HG02759 (cell line): ENCODE results near the gene MAFF.
A peak's percentile ranks its signal among the peaks of the same experiment; 100 is the strongest.
"Not testable (repeated sequence)": the region's sequence is repeated elsewhere in the genome, so short reads cannot be mapped to it uniquely, and the experiment has no call there.

Source experiments
- ATAC-seq: cut with Tn5 transposase; IDR thresholded peaks from one replicate; pipeline ENCODE4 v1.9.1; 2021; ENCODE audit warnings: mild to moderate bottlenecking, moderate library complexity; ENCODE audit not compliant: unreplicated experiment

MAFF gene

DNA sequence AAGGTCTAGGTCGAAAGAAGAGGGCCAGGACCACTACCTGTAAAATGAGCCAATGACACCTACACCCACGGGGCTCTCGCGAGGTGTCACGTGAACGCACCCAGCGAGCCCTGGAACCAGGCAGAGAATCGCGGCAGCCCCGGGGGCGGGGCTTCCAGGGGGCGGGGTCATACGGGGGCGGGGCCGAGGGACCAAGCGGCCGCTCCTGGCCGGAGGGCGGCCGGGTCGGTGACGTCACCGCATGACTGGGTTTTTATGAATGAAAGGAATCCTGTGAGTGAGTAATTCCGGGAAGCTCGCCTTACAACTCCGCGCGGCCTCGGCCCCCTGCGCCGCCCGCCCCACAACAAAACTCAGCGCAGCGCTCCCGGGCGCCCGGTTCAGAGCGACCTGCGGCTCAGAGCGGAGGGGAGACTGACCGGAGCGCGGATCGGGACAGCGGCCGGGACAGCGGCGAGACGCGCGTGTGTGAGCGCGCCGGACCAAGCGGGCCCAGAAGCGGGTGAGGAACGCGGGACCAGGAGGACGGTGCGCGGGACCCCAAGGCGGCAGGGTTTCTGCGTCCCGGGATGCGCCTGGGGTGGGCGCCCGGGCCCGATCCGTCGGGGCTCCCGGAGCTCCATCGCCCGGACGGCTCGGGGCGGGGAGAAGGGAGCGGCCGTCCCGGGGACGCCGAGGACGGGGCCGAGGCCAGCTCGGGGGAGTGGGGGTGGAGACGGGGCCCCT is at the start of gene MAFF:
Gene MAFF, plus strand, starts transcription at position 284 of the 726 bp plus-strand sequence. CDS start 11,860 bp downstream, outside the sequence.
- ATAC-seq: peak; percentile 59

GRCh38 chr22:38153821-38154562 is 47.8 kb upstream of the MAFF start:
- ATAC-seq: no peak

- ATAC-seq: not testable (repeated sequence)
Measured at GRCh38 chr22:38154563-38154915, 47.3 kb upstream of the MAFF start.

GRCh38 chr22:38155703-38156102 is 46.1 kb upstream of the MAFF start:
- ATAC-seq: no peak

- peak; percentile 54 for ATAC-seq
Measured at GRCh38 chr22:38162881-38163843, 38.6 kb upstream of the MAFF start.

DNA sequence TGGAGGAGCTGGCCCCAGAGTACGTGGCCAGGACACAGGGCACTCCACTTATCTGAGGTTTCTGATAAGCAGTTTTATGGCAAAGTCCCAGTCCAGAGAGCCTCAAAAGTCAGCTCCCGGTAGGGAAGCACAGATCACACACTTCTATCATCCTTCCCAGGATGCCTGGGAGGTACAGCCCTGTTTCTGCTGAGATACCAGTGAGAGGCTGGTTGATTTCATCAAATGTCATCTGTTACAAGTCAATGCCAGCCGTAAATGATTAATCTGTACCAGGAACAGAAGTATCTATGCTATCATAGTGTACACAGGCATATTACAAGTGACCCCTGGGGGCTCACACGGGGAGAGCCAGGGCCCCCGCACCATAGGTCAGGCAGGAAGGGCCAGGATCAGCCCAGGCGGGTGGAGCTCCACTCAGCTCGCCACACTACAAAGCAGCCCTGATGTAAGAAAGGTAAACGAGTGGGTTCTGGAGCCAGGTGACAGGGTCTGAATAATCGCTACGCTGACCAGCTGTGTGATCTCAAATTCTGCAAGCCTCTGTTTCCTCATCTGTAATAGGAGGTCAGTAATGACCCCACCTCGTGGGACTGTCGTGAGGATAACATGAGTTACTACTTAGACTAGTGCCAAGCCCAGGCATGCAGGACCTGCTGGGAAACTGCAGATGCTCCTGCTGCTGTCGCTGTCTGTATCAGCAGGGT is 37.8 kb upstream of the MAFF start:
- ATAC-seq: no peak

- ATAC-seq: no peak
Measured at GRCh38 chr22:38164551-38164918, 37.3 kb upstream of the MAFF start.

DNA sequence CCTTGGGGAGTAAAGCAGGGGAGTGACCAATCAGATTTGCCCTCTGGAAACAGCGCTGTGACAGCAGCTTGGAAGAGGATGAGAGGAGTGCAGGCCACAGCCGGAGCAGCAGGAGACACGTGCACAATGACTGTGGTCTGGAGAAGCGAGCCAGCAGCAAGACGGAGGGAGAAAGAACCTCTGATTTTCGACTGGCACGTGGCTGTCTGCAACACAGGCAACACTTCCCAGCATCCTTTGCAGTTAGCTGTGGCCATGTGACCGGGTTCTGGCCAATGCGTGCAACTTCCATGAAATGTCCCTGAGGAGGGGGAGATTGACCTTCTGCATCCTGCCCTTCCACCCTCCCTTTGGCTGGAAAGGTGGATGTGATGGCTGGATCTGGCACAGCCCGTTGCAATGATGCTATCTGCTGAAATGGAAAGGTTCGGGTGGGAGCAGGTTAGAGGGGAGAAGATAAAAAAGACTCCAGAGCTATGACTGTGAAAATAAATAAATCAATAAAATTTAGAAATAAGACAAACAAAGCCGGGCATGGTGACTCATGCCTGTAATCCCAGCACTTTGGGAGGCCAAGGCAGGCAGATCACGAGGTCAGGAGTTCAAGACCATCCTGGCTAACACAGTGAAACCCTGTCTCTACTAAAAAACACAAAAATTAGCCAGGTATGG is 35.7 kb upstream of the MAFF start:
- ATAC-seq: no peak

DNA sequence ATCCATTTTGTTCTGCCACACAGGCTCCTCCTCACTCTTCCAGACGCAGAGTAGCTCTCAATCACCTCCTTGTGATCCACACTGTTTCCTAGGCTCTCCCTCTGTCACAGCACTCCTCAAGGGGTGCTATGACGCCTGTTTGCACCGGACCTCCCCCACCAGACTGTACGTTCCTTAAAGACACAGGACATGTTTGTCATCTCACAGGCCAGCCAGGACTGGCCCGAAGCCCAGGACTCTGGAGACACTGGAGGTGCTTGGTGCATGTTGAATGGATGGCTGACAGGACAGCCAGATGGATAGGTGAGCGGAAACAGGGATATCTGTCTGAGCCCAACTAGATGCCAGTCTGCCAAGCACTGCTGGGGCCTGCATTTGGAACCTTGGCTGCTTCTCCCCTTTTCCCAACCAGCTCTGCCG is 33.8 kb upstream of the MAFF start:
- no peak for ATAC-seq

- ATAC-seq: no peak
Measured at GRCh38 chr22:38169116-38169515, 32.7 kb upstream of the MAFF start.

GRCh38 chr22:38170469-38170868 is 31.3 kb upstream of the MAFF start:
- no peak for ATAC-seq

DNA sequence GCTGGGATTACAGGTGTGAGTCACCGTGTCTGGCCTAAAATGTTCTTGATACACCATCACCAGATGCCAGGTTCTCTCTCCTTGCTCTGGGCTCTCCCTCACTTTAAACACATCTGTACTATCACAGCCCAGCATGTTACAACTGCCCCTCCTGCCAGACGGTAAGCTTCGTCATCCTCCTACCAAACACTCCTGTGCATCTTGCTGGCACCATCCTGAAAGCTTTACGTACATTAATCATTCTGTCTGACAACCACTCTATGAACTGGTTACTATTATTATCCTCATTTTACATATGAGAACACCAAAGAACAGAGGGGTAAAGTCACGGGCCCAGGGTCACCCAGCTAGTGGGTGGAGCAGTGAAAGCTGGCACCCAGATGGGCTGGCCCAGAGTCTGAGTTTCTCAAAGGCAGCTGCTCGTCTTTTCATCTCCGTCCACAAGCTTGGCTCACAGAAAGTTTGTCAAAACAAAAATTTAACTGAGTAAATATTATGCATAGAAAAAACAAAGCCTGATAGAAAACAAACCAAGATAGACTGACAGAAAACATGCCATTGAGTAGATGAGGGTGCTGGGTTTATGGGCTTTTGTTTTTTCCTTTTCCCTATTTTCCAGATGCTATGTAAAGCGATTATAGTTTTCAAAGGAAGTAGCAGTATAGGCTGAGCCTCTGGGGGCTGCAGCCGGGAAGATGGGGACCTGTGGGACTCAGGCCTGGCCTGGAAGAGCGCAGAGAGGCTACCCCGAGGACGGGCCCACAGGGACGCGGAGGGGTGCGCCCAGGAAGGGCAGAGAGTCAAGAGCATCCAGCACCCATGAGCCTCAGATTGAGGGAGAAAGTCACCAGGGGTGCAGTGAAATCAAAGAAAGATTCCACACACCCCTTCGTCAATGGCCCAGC is 29.6 kb upstream of the MAFF start:
- ATAC-seq: no peak

DNA sequence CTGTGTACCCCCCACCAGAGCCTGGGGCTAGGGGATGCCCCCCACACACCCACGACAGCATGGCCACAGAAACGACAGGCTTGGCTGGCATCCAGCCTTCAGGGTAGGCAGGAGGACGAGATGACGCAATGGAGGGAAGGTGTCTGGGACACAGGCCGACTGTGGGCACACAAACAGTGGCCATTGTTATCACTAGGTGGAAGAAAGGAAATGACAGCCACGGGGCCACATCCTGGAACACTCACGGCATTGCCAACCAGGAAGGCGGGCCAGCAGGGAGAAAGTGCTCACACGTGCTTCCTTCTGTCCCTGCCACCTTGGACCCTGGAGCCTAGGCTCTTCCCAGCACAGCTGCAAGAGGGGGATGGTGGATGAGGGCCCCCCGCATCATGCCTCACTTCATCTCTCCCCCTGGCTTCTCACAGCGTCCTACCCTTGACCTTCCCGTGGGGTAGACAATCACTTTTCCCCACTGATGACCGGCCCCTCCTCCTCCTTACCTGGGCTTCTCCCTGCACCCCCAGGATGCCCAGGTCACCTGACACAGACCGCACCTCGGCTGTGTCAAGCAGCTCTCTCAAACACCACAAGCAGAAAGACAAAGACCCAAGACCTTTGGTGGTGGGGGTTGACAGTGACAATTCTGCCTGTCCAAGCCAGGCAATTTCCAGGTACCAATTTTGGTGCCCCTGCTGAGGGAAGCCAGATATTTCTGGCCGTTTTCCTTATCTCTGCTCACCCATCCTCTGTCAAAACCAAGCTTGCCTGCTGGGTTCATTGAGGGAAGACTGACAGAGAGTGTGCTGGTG is 28.8 kb upstream of the MAFF start:
- ATAC-seq: no peak

DNA sequence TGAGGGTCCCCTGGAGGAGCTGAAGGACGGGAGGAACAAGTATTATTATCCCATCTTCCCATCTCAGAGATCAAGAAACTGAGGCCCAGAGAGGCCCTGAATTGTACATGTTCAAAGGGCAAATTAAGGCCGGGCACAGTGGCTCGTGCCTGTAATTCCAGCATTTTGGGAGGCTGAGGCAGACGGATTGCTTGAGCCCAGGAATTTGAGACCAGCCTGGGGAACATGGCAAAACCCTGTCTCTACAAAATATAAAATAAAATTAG is 28.2 kb upstream of the MAFF start:
- no peak for ATAC-seq

- ATAC-seq: no peak
Measured at GRCh38 chr22:38174626-38175025, 27.2 kb upstream of the MAFF start.

DNA sequence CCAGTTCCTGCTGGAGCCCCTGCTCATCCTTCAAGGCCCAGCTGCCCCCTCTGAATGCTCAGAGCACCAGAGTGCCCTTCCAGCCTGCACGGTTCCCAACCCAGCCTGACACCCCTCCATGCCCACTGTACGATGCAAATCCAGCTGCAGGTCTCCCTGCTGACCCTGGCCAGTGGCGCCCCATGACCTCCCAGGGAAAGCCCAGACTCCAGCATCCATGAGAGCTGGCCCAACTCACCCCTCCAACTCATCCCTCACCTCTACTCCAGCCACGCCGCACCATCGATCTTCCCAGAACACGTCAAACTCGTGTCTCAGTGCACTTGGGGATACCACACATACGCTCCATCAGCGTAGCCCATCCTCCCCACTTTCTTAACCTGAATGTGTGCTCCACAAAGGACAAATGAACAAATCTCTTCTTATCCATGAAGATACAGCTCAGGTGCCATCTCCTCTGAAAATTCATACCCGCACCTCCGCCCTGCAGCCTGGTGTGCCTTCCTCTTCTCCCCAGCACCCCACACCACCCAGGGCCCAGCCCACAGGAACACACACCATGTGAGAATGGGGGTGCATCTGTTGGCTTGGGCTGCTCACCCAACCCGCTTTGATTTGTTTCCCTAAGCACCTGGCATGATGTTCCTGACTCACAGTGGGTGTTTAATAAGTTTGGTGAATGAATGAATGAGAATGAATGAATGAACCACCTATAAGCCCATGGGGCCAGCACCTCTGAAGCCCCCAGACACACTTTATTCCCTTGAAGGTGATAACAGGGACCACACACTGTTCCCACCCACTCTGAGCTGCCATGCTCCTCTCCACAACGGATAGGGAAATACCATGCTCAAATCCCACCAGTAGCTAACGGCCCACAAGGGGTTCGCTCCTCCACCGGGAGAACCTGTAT is 26.3 kb upstream of the MAFF start:
- no peak for ATAC-seq

- peak; percentile 36 for ATAC-seq
Measured at GRCh38 chr22:38176170-38176741, 25.5 kb upstream of the MAFF start.
